GM23338 (cell line): ENCODE measurements around the gene IMPDH1.

Experiments
- CREB1 ChIP-seq: fragments of 250-450 bp; sonication (Bioruptor Pico); IDR thresholded peaks from 2 replicates; pipeline ENCODE4 v1.5.0; 2020; ENCODE audit warnings: low read depth, mild to moderate bottlenecking, moderate library complexity
- CTCF ChIP-seq, 2 experiments: fragments of 200-600 bp in 1 of 2; sonication (generic) in 1 of 2; conservative IDR thresholded peaks; 2 replicates each; pipeline versions ENCODE4 v1.5.1 to v1.6.1; 2016 to 2017; ENCODE audit warnings: antibody characterized with exemption in 2 of 2, low read depth in 2 of 2, mild to moderate bottlenecking in 2 of 2, moderate library complexity in 1 of 2
- EZH2 ChIP-seq: fragments of 200-600 bp; sonication (generic); IDR thresholded peaks from one replicate; pipeline ENCODE4 v1.8.0; 2017; ENCODE audit warnings: antibody characterized with exemption, mild to moderate bottlenecking, low read depth; ENCODE audit not compliant: unreplicated experiment
- EZH2phosphoT487 ChIP-seq: fragments of 200-600 bp; sonication (generic); IDR thresholded peaks from one replicate; pipeline ENCODE4 v1.8.1; 2018; ENCODE audit warnings: antibody characterized with exemption; ENCODE audit not compliant: unreplicated experiment
- JUNB ChIP-seq: IDR thresholded peaks from one replicate; pipeline ENCODE4 v1.6.1; 2016; ENCODE audit warnings: antibody characterized with exemption; ENCODE audit not compliant: unreplicated experiment
- POLR2AphosphoS5 ChIP-seq: IDR thresholded peaks from 2 replicates; pipeline ENCODE4 v1.6.1; 2016; ENCODE audit warnings: antibody characterized with exemption, low read depth
- TF ChIP-seq, protein P1 (sequence below): fragments of 250-450 bp; sonication (Bioruptor Pico); IDR thresholded peaks from 2 replicates; pipeline ENCODE4 v1.5.0; 2020; ENCODE audit warnings: mild to moderate bottlenecking, moderate library complexity

DNA sequence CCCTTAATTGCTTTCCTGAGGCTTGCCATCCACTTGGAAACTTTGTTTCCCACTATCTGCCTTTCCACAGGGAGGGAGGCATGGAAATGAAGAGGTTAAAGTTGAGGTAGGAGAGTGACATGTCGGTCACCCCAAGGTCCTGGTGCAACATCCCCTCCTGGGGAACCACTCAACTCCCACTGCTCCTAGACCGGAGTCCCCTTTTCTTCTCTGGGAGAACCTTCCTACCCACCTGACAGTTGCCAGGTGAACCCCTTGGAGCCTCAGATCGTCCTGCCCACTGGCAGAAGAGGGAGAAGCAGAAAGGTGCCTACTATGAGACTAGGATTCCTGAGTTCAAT lies 21.7 kb downstream of the IMPDH1 start:
- no peak for TF ChIP-seq EZH2
- no peak for TF ChIP-seq POLR2AphosphoS5
- no peak for TF ChIP-seq CTCF (conservative IDR thresholded peaks at IDR 0.05; ENCODE audit: low read depth in 2 of 2)
- TF ChIP-seq, protein P1, sequence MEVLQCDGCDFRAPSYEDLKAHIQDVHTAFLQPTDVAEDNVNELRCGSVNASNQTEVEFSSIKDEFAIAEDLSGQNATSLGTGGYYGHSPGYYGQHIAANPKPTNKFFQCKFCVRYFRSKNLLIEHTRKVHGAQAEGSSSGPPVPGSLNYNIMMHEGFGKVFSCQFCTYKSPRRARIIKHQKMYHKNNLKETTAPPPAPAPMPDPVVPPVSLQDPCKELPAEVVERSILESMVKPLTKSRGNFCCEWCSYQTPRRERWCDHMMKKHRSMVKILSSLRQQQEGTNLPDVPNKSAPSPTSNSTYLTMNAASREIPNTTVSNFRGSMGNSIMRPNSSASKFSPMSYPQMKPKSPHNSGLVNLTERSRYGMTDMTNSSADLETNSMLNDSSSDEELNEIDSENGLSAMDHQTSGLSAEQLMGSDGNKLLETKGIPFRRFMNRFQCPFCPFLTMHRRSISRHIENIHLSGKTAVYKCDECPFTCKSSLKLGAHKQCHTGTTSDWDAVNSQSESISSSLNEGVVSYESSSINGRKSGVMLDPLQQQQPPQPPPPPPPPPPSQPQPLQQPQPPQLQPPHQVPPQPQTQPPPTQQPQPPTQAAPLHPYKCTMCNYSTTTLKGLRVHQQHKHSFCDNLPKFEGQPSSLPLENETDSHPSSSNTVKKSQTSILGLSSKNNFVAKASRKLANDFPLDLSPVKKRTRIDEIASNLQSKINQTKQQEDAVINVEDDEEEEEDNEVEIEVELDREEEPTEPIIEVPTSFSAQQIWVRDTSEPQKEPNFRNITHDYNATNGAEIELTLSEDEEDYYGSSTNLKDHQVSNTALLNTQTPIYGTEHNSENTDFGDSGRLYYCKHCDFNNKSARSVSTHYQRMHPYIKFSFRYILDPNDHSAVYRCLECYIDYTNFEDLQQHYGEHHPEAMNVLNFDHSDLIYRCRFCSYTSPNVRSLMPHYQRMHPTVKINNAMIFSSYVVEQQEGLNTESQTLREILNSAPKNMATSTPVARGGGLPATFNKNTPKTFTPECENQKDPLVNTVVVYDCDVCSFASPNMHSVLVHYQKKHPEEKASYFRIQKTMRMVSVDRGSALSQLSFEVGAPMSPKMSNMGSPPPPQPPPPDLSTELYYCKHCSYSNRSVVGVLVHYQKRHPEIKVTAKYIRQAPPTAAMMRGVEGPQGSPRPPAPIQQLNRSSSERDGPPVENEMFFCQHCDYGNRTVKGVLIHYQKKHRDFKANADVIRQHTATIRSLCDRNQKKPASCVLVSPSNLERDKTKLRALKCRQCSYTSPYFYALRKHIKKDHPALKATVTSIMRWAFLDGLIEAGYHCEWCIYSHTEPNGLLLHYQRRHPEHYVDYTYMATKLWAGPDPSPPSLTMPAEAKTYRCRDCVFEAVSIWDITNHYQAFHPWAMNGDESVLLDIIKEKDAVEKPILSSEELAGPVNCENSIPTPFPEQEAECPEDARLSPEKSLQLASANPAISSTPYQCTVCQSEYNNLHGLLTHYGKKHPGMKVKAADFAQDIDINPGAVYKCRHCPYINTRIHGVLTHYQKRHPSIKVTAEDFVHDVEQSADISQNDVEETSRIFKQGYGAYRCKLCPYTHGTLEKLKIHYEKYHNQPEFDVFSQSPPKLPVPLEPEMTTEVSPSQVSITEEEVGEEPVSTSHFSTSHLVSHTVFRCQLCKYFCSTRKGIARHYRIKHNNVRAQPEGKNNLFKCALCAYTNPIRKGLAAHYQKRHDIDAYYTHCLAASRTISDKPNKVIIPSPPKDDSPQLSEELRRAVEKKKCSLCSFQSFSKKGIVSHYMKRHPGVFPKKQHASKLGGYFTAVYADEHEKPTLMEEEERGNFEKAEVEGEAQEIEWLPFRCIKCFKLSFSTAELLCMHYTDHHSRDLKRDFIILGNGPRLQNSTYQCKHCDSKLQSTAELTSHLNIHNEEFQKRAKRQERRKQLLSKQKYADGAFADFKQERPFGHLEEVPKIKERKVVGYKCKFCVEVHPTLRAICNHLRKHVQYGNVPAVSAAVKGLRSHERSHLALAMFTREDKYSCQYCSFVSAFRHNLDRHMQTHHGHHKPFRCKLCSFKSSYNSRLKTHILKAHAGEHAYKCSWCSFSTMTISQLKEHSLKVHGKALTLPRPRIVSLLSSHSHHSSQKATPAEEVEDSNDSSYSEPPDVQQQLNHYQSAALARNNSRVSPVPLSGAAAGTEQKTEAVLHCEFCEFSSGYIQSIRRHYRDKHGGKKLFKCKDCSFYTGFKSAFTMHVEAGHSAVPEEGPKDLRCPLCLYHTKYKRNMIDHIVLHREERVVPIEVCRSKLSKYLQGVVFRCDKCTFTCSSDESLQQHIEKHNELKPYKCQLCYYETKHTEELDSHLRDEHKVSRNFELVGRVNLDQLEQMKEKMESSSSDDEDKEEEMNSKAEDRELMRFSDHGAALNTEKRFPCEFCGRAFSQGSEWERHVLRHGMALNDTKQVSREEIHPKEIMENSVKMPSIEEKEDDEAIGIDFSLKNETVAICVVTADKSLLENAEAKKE (CRISPR knock-in tag): no peak
- no peak for TF ChIP-seq EZH2phosphoT487
- TF ChIP-seq JUNB: no peak
- no peak for TF ChIP-seq CREB1 (CRISPR knock-in tag)
